IPS-20b (cell line): ENCODE results near the gene GTPBP8.

Experiments
- H3K27ac ChIP-seq: one replicate; pipeline ENCODE4 v1.5.1; 2013; ENCODE audit warnings: low read length
- H3K27me3 ChIP-seq: 2 replicates; pipeline ENCODE4 v1.6.1; 2013; ENCODE audit warnings: mild to moderate bottlenecking, low read length, inconsistent platforms; ENCODE audit not compliant: insufficient read depth
- H3K36me3 ChIP-seq: 2 replicates; pipeline ENCODE4 v1.6.1; 2013; ENCODE audit warnings: low read depth, mild to moderate bottlenecking, inconsistent platforms, low read length, moderate library complexity; ENCODE audit not compliant: insufficient read depth
- H3K4me1 ChIP-seq: 2 replicates; pipeline ENCODE4 v1.6.1; 2013; ENCODE audit warnings: mild to moderate bottlenecking, control low read depth, inconsistent platforms, low read length, moderate library complexity; ENCODE audit not compliant: insufficient read depth
- H3K4me3 ChIP-seq: 2 replicates; pipeline ENCODE4 v1.5.1; 2013; ENCODE audit warnings: mild to moderate bottlenecking, low read length, inconsistent platforms
- H3K9ac ChIP-seq: 2 replicates; pipeline ENCODE4 v1.6.1; 2013; ENCODE audit warnings: low read depth, mild to moderate bottlenecking, inconsistent platforms, low read length, moderate library complexity
- H3K9me3 ChIP-seq: 2 replicates; pipeline ENCODE4 v1.6.1; 2013; ENCODE audit warnings: mild to moderate bottlenecking, low read depth, low read length, inconsistent platforms; ENCODE audit not compliant: insufficient read depth

Gene GTPBP8

GRCh38 chr3:112990672-112991602 lies at the start of gene GTPBP8:
GTPBP8 (plus strand) TSS chr3:112990984; CDS start chr3:112991000, 16 bp downstream.
- Histone ChIP-seq H3K9ac (peak within 1 kb of the TSS; percentile 91), H3K9me3 (no peaks in the 10 kb centered on the region), H3K4me1 (peaks cover 6% of the 10 kb centered on the region; the same call in 1 of the 2 replicates), H3K27me3 (no peaks in the 10 kb centered on the region), H3K36me3 (peaks cover 3% of the 10 kb centered on the region; the same call in 1 of the 2 replicates), H3K27ac (peak within 1 kb of the TSS; percentile 53), H3K4me3 (peak within 1 kb of the TSS; percentile 91)

GRCh38 chr3:112948346-112948838 lies 42.4 kb upstream of the GTPBP8 start:
- Histone ChIP-seq H3K9ac (no peak overlapping the region), H3K27me3 (no peaks in the 10 kb centered on the region), H3K27ac (no peak overlapping the region), H3K36me3 (no peaks in the 10 kb centered on the region), H3K4me3 (no peak overlapping the region), H3K9me3 (no peaks in the 10 kb centered on the region; the same call in 1 of the 2 replicates), H3K4me1 (no peaks in the 10 kb centered on the region; the same call in 1 of the 2 replicates)

- Histone ChIP-seq H3K4me1 (no peaks in the 10 kb centered on the region), H3K4me3 (no peak overlapping the region), H3K9me3 (no peaks in the 10 kb centered on the region), H3K27me3 (no peaks in the 10 kb centered on the region), H3K27ac (no peak overlapping the region), H3K9ac (no peak overlapping the region), H3K36me3 (no peaks in the 10 kb centered on the region)
Observed at GRCh38 chr3:112956351-112956750, 34.4 kb upstream of the GTPBP8 start.

GRCh38 chr3:112958811-112959560 lies 31.8 kb upstream of the GTPBP8 start:
- no peaks in the 10 kb centered on the region for H3K36me3 ChIP-seq
- no peak overlapping the region for H3K27ac ChIP-seq
- H3K4me1 ChIP-seq = no peaks in the 10 kb centered on the region
- no peaks in the 10 kb centered on the region for H3K27me3 ChIP-seq
- H3K9ac ChIP-seq = no peak overlapping the region
- H3K9me3 ChIP-seq = peaks cover 11% of the 10 kb centered on the region
- H3K4me3 ChIP-seq = no peak overlapping the region

- Histone ChIP-seq H3K27me3 (no peaks in the 10 kb centered on the region), H3K4me1 (no peaks in the 10 kb centered on the region), H3K9ac (no peak overlapping the region), H3K9me3 (peaks cover 13% of the 10 kb centered on the region), H3K27ac (no peak overlapping the region), H3K4me3 (no peak overlapping the region), H3K36me3 (no peaks in the 10 kb centered on the region)
Observed at GRCh38 chr3:112963683-112964082, 27.1 kb upstream of the GTPBP8 start.

GRCh38 chr3:112965656-112966055 lies 25.1 kb upstream of the GTPBP8 start:
- no peak overlapping the region for H3K27ac ChIP-seq
- H3K4me3 ChIP-seq = no peak overlapping the region
- H3K4me1 ChIP-seq = no peaks in the 10 kb centered on the region
- no peaks in the 10 kb centered on the region for H3K27me3 ChIP-seq
- H3K9me3 ChIP-seq = peaks cover 13% of the 10 kb centered on the region
- no peaks in the 10 kb centered on the region for H3K36me3 ChIP-seq
- H3K9ac ChIP-seq = no peak overlapping the region

- Histone ChIP-seq H3K36me3 (no peaks in the 10 kb centered on the region), H3K27me3 (no peaks in the 10 kb centered on the region), H3K4me3 (no peak overlapping the region), H3K27ac (no peak overlapping the region), H3K4me1 (no peaks in the 10 kb centered on the region), H3K9ac (no peak overlapping the region), H3K9me3 (peaks cover 13% of the 10 kb centered on the region)
Observed at GRCh38 chr3:112966633-112967032, 24.2 kb upstream of the GTPBP8 start.

- peaks cover 13% of the 10 kb centered on the region for H3K9me3 ChIP-seq
- no peak overlapping the region for H3K4me3 ChIP-seq
- no peaks in the 10 kb centered on the region for H3K4me1 ChIP-seq
- H3K27ac ChIP-seq = no peak overlapping the region
- H3K36me3 ChIP-seq = no peaks in the 10 kb centered on the region
- no peaks in the 10 kb centered on the region for H3K27me3 ChIP-seq
- H3K9ac ChIP-seq = no peak overlapping the region
Observed at GRCh38 chr3:112967425-112967824, 23.4 kb upstream of the GTPBP8 start.

GRCh38 chr3:112967828-112968227 lies 23.0 kb upstream of the GTPBP8 start:
- peaks cover 13% of the 10 kb centered on the region for H3K9me3 ChIP-seq
- no peak overlapping the region for H3K27ac ChIP-seq
- H3K4me3 ChIP-seq = no peak overlapping the region
- H3K4me1 ChIP-seq = no peaks in the 10 kb centered on the region
- no peaks in the 10 kb centered on the region for H3K27me3 ChIP-seq
- H3K9ac ChIP-seq = no peak overlapping the region
- no peaks in the 10 kb centered on the region for H3K36me3 ChIP-seq

- H3K9me3 ChIP-seq = no peaks in the 10 kb centered on the region
- no peak overlapping the region for H3K4me3 ChIP-seq
- no peaks in the 10 kb centered on the region for H3K36me3 ChIP-seq
- H3K9ac ChIP-seq = no peak overlapping the region
- H3K27ac ChIP-seq = no peak overlapping the region
- H3K27me3 ChIP-seq = no peaks in the 10 kb centered on the region
- no peaks in the 10 kb centered on the region for H3K4me1 ChIP-seq
Observed at GRCh38 chr3:112972158-112972557, 18.6 kb upstream of the GTPBP8 start.

- no peak overlapping the region for H3K9ac ChIP-seq
- H3K9me3 ChIP-seq = no peaks in the 10 kb centered on the region
- H3K36me3 ChIP-seq = no peaks in the 10 kb centered on the region
- no peak overlapping the region for H3K4me3 ChIP-seq
- no peak overlapping the region for H3K27ac ChIP-seq
- no peaks in the 10 kb centered on the region for H3K27me3 ChIP-seq
- H3K4me1 ChIP-seq = no peaks in the 10 kb centered on the region
Observed at GRCh38 chr3:112973325-112974177, 17.2 kb upstream of the GTPBP8 start.
